NB4 (cell line): ENCODE measurements around the gene SDK2.

ENCODE experiments used
- DNase-seq: peaks from one replicate; pipeline ENCODE4 v3.0.0; 2010; ENCODE audit warnings: low read depth
- H3K4me3 ChIP-seq: one replicate; pipeline ENCODE4 v1.5.1; 2011; ENCODE audit warnings: mild to moderate bottlenecking, low read depth, low read length, moderate library complexity
- CTCF ChIP-seq: IDR thresholded peaks from one replicate; pipeline ENCODE4 v1.5.1; 2012; ENCODE audit warnings: low read depth, low read length
- MAX ChIP-seq: IDR thresholded peaks from 2 replicates; pipeline ENCODE4 v1.6.1; 2011; ENCODE audit warnings: low read depth, low read length
- MYC ChIP-seq: IDR thresholded peaks from 2 replicates; pipeline ENCODE4 v1.6.1; 2011; ENCODE audit warnings: low read depth, low read length
- POLR2A ChIP-seq: IDR thresholded peaks from 2 replicates; pipeline ENCODE4 v1.6.1; 2011; ENCODE audit warnings: mild to moderate bottlenecking; ENCODE audit not compliant: insufficient read length; ENCODE audit errors: extremely low read depth

SDK2 gene

GRCh38 chr17:73595068-73595467, 49.2 kb downstream of the SDK2 start:
- H3K4me3 ChIP-seq, result no peak overlapping the region
- no peak for DNase-seq
- TF ChIP-seq MAX, result no peak
- TF ChIP-seq CTCF, result no peak
- TF ChIP-seq POLR2A, result no peak
- no peak for TF ChIP-seq MYC

- TF ChIP-seq CTCF (no peak), POLR2A (no peak), MYC (no peak), MAX (no peak)
Measured at GRCh38 chr17:73594598-73594997, 49.6 kb downstream of the SDK2 start.

GRCh38 chr17:73594025-73594424, 50.2 kb downstream of the SDK2 start:
- TF ChIP-seq MAX, result no peak
- TF ChIP-seq POLR2A, result no peak
- no peak for TF ChIP-seq CTCF
- no peak for DNase-seq
- H3K4me3 ChIP-seq, result no peak overlapping the region

More at GRCh38 chr17:73594598-73594997, 49.6 kb downstream of the SDK2 start:
- no peak for DNase-seq
- no peak overlapping the region for H3K4me3 ChIP-seq

- no peak overlapping the region for H3K4me3 ChIP-seq
- no peak for TF ChIP-seq CTCF
- DNase-seq, result no peak
Measured at GRCh38 chr17:73593249-73593965, 50.8 kb downstream of the SDK2 start.

GRCh38 chr17:73592501-73592961, 51.7 kb downstream of the SDK2 start:
- H3K4me3 ChIP-seq, result no peak overlapping the region
- DNase-seq, result no peak
- no peak for TF ChIP-seq MYC
- no peak for TF ChIP-seq MAX
- TF ChIP-seq POLR2A, result no peak
- no peak for TF ChIP-seq CTCF

- no peak for DNase-seq
- no peak overlapping the region for H3K4me3 ChIP-seq
- no peak for TF ChIP-seq CTCF
- no peak for TF ChIP-seq MYC
- no peak for TF ChIP-seq POLR2A
- TF ChIP-seq MAX, result no peak
Measured at GRCh38 chr17:73592079-73592415, 52.2 kb downstream of the SDK2 start.
